ENCODE measurements around the gene FHIP1B.
"Not testable (repeated sequence)": the region's sequence is repeated elsewhere in the genome, so short reads cannot be mapped to it uniquely, and the experiment has no call there.

FHIP1B gene

GRCh38 chr11:6234387-6235107 lies at the start of gene FHIP1B:
Gene FHIP1B, minus strand, starts transcription at chr11:6234636. Its CDS starts 10,120 bp downstream, at chr11:6224516.
- peak within 1 kb of the TSS; percentile 97 for H3K4me3 ChIP-seq (replicated peaks; ENCODE audit: low read depth, low read length)
- DNase-seq (ENCODE audit: low read depth): peak; percentile 100
- TF ChIP-seq CTCF (IDR thresholded peaks at IDR 0.05; ENCODE audit: low read length, missing control alignments): no peak

GRCh38 chr11:6283453-6284023 lies 49.1 kb upstream of the FHIP1B start:
- DNase-seq (ENCODE audit: low read depth): no peak
- no peak overlapping the region for H3K4me3 ChIP-seq (replicated peaks; ENCODE audit: low read depth, low read length)
- TF ChIP-seq CTCF (IDR thresholded peaks at IDR 0.05; ENCODE audit: low read length, missing control alignments): no peak

- H3K4me3 ChIP-seq (replicated peaks; ENCODE audit: low read depth, low read length); DNase-seq (ENCODE audit: low read depth): not testable (repeated sequence)
These were observed 46.4 kb upstream of the FHIP1B start for GRCh38 chr11:6280809-6281208.

GRCh38 chr11:6273188-6273587 lies 38.8 kb upstream of the FHIP1B start:
- no peak overlapping the region for H3K4me3 ChIP-seq (replicated peaks; ENCODE audit: low read depth, low read length)
- no peak for DNase-seq (ENCODE audit: low read depth)
- TF ChIP-seq CTCF (IDR thresholded peaks at IDR 0.05; ENCODE audit: low read length, missing control alignments): no peak

GRCh38 chr11:6271598-6271997 lies 37.2 kb upstream of the FHIP1B start:
- TF ChIP-seq CTCF (IDR thresholded peaks at IDR 0.05; ENCODE audit: low read length, missing control alignments): no peak
- H3K4me3 ChIP-seq (replicated peaks; ENCODE audit: low read depth, low read length): no peak overlapping the region
- DNase-seq (ENCODE audit: low read depth): no peak

GRCh38 chr11:6270584-6271246 lies 36.3 kb upstream of the FHIP1B start:
- TF ChIP-seq CTCF (IDR thresholded peaks at IDR 0.05; ENCODE audit: low read length, missing control alignments): no peak
- H3K4me3 ChIP-seq (replicated peaks; ENCODE audit: low read depth, low read length): no peak overlapping the region
- DNase-seq (ENCODE audit: low read depth): no peak

- no peak overlapping the region for H3K4me3 ChIP-seq (replicated peaks; ENCODE audit: low read depth, low read length)
- no peak for TF ChIP-seq CTCF (IDR thresholded peaks at IDR 0.05; ENCODE audit: low read length, missing control alignments)
- DNase-seq (ENCODE audit: low read depth): no peak
These were observed 35.6 kb upstream of the FHIP1B start for GRCh38 chr11:6269994-6270393.
